ENCODE data around the gene VAV2.
A peak's percentile ranks its signal among the peaks of the same experiment; 100 is the strongest.

Gene VAV2

GRCh38 chr9:133712221-133713100 is 279.7 kb downstream of the VAV2 start:
- Histone ChIP-seq H3K36me3 (ENCODE audit: low read depth) (no peaks in the 10 kb centered on the region), H3K27ac (ENCODE audit: poor library complexity, severe bottlenecking) (no peak overlapping the region), H3K27me3 (ENCODE audit: insufficient read depth, poor library complexity, severe bottlenecking) (no peaks in the 10 kb centered on the region), H3K4me1 (ENCODE audit: insufficient read depth, poor library complexity, severe bottlenecking) (peaks cover 8% of the 10 kb centered on the region), H3K9me3 (ENCODE audit: severe bottlenecking) (no peaks in the 10 kb centered on the region), H3K4me3 (ENCODE audit: severe bottlenecking) (no peak overlapping the region)
- TF ChIP-seq CTCF (IDR thresholded peaks at IDR 0.05; ENCODE audit: poor library complexity, severe bottlenecking): no peak
- DNase-seq (ENCODE audit: low spot score) (peak; percentile 38), ATAC-seq (ENCODE audit: low read depth) (no peak)
